HepG2 (cell line): ENCODE results near the gene ASTN2. TPM values are rescaled to one million over a fixed set of nuclear protein-coding genes. Genes with fewer than 3 reads are reported as not detected.

Experiments
- ATAC-seq: fragments of 200-7000 bp; cut with Tn5 transposase; 3 replicates; pipeline ENCODE4 v1.9.1; 2020; ENCODE audit warnings: mild to moderate bottlenecking, moderate library complexity
- BruUV-seq: library from RNA; stranded (reverse); fragments of 400-500 nt; replicated peaks from 2 replicates; lab custom pipeline; 2021; lab: Mats Ljungman, UMichigan
- CTCF ChIA-PET: fragments of 300-600 bp; formaldehyde crosslinking; extraction: SDS; loops from one replicate; lab custom pipeline; 2021; ENCODE audit warnings: low total read pairs, inconsistent platforms, low intra/inter-chr PET ratio; lab: Yijun Ruan, JAX
- POLR2A ChIA-PET: fragments of 350-600 bp; sonication (Branson Sonifier 250); formaldehyde crosslinking; loops from one replicate; lab custom pipeline; 2020; ENCODE audit warnings: antibody characterized with exemption, inconsistent platforms; lab: Yijun Ruan, JAX
- DNase-seq: peaks from one replicate; pipeline ENCODE4 v3.0.0-alpha.2; 2015; ENCODE audit warnings: low spot score
- FAIRE-seq: peaks from 3 replicates; lab custom pipeline; 2011; peaks lifted over from hg19 to GRCh38; lab: Jason Lieb, UNC
- H2AFZ ChIP-seq: one replicate; pipeline ENCODE4 v1.6.1; 2011; ENCODE audit warnings: low read length, inconsistent platforms
- H3K27ac ChIP-seq: fragments of 300-600 bp; 3 replicates; pipeline ENCODE4 v1.8.0; 2011; ENCODE audit warnings: mixed run types, mild to moderate bottlenecking, mixed read lengths, low read length, inconsistent platforms; ENCODE audit not compliant: insufficient read depth; ENCODE audit errors: extremely low read length
- H3K27me3 ChIP-seq, 2 experiments: fragments of 200-600 bp in 1 of 2; 2 replicates in 1 of 2; 3 replicates in 1 of 2; pipeline versions ENCODE4 v1.6.0 to v1.8.0; 2011; ENCODE audit warnings: low read length in 2 of 2, mild to moderate bottlenecking in 2 of 2, moderate library complexity in 2 of 2, inconsistent platforms in 1 of 2; ENCODE audit not compliant: insufficient read depth in 2 of 2, control insufficient read depth in 1 of 2
- H3K36me3 ChIP-seq, 2 experiments: fragments of 200-600 bp in 1 of 2; replicated peaks in 1 of 2; 2 replicates in 1 of 2; 3 replicates in 1 of 2; pipeline versions ENCODE4 v1.5.1 to v1.8.0; 2011; ENCODE audit warnings: low read length in 2 of 2, inconsistent platforms in 1 of 2; ENCODE audit not compliant: insufficient read depth in 2 of 2, control insufficient read depth in 1 of 2
- H3K4me1 ChIP-seq: 2 replicates; pipeline ENCODE4 v1.5.1; 2012; ENCODE audit warnings: low read length, inconsistent platforms; ENCODE audit not compliant: insufficient read depth
- H3K4me2 ChIP-seq: 2 replicates; pipeline ENCODE4 v1.6.0; 2011; ENCODE audit warnings: low read depth, low read length, inconsistent platforms
- H3K4me3 ChIP-seq, 3 experiments: fragments of 200-600 bp in 1 of 3; sonication (generic), shearing (Covaris generic) in 1 of 3; replicated peaks in 1 of 3; 2 replicates each; pipeline ENCODE4 v1.5.1; 2011 to 2016; ENCODE audit warnings: low read length in 3 of 3, inconsistent platforms in 2 of 3, low read depth in 2 of 3, mild to moderate bottlenecking in 2 of 3, control low read depth in 1 of 3, mixed read lengths in 1 of 3; ENCODE audit not compliant: insufficient read depth in 1 of 3
- H3K79me2 ChIP-seq: one replicate; pipeline ENCODE4 v1.6.1; 2011; ENCODE audit warnings: low read length, inconsistent platforms; ENCODE audit not compliant: insufficient read depth
- H3K9ac ChIP-seq: 2 replicates; pipeline ENCODE4 v1.6.0; 2011; ENCODE audit warnings: mild to moderate bottlenecking, low read depth, low read length, inconsistent platforms; ENCODE audit not compliant: insufficient read depth
- H3K9me3 ChIP-seq: 2 replicates; pipeline ENCODE4 v1.5.1; 2012; ENCODE audit warnings: mild to moderate bottlenecking, low read length
- H4K20me1 ChIP-seq: 2 replicates; pipeline ENCODE4 v1.6.0; 2011; ENCODE audit warnings: inconsistent platforms, mild to moderate bottlenecking, low read length, moderate library complexity; ENCODE audit not compliant: insufficient read depth
- HNF1A ChIP-seq, 2 experiments: sonication (generic) in 1 of 2; formaldehyde crosslinking in 1 of 2; IDR thresholded peaks; 2 replicates each; pipeline versions ENCODE4 v1.4.0 to v1.6.1; 2016 to 2020; ENCODE audit warnings: borderline replicate concordance in 1 of 2, low read depth in 1 of 2, mild to moderate bottlenecking in 1 of 2, missing genetic modification reagents in 1 of 2
- KMT2A ChIP-seq: sonication (generic); formaldehyde crosslinking; IDR thresholded peaks from 2 replicates; pipeline ENCODE4 v1.4.0; 2020; ENCODE audit warnings: missing genetic modification reagents
- NBN ChIP-seq: fragments of 450-650 bp; conservative IDR thresholded peaks from 2 replicates; pipeline ENCODE4 v1.6.1; 2017
- RERE ChIP-seq: IDR thresholded peaks from 2 replicates; pipeline ENCODE4 v1.6.1; 2016; ENCODE audit warnings: low read depth, missing genetic modification reagents, missing compliant biosample characterization
- SNAI1 ChIP-seq: sonication (generic); formaldehyde crosslinking; IDR thresholded peaks from 2 replicates; pipeline ENCODE4 v1.5.0; 2020; ENCODE audit warnings: mild to moderate bottlenecking, missing genetic modification reagents, borderline replicate concordance
- ZFP36 ChIP-seq: fragments of 150-350 bp; IDR thresholded peaks from 2 replicates; pipeline ENCODE4 v1.6.1; 2018; ENCODE audit warnings: borderline replicate concordance, low read length, low read depth; ENCODE audit not compliant: partially characterized antibody
- ZNF235 ChIP-seq: sonication (generic); formaldehyde crosslinking; IDR thresholded peaks from 2 replicates; pipeline ENCODE4 v1.8.1; 2023; ENCODE audit warnings: mild to moderate bottlenecking, missing genetic modification reagents, borderline replicate concordance
- ZNF609 ChIP-seq: sonication (generic); formaldehyde crosslinking; IDR thresholded peaks from 2 replicates; pipeline ENCODE4 v1.4.0; 2020; ENCODE audit warnings: mild to moderate bottlenecking, missing genetic modification reagents, borderline replicate concordance
- in situ Hi-C: cut with HindIII; loops from 2 replicates; pipeline ENCODE4 v1.10.0; 2017; ENCODE audit warnings: low pct_unique_long_range_greater_than_20kb; ENCODE audit not compliant: extremely low pct_ligation_motif_present
- intact Hi-C: fragments of 100-400 bp; cut with micrococcal nuclease; formaldehyde crosslinking; loops from one replicate; pipeline ENCODE4 v1.10.0; 2022; ENCODE audit not compliant: unreplicated experiment
- polyA plus RNA-seq, 8 experiments: library from polyadenylated mRNA; depleted of rRNA in 3 of 8; stranded (reverse) in 7 of 8; unstranded in 1 of 8; fragments of >200 nt; fragmentation: Illumina TruSeq in 4 of 8; extraction: Trizol in 4 of 8; gene quantifications; 2 replicates each; pipeline versions ENCODE4 v1.2.1 to v1.2.3, GENCODE V29; 2011 to 2016; ENCODE audit warnings: low read depth in 4 of 8, missing spikeins in 1 of 8, mixed read lengths in 1 of 8; ENCODE audit not compliant: insufficient read depth in 1 of 8
- total RNA-seq, 5 experiments: library from RNA; depleted of rRNA; stranded (reverse); fragments of >200 nt; fragmentation: Illumina TruSeq; extraction: Trizol; gene quantifications; 2 replicates each; pipeline ENCODE4 v1.2.3, GENCODE V29; 2016; ENCODE audit warnings: low read depth in 1 of 5

Gene ASTN2
- total and polyA plus RNA-seq, 2 of the 13 experiments (the other 11 are each of a cell fraction or from before 2014, with no cell fraction given), result 5.2 to 13.5 TPM

- no peak for TF ChIP-seq ZNF609
- TF ChIP-seq NBN, result no peak
Observed at GRCh38 chr9:116585896-116586295, 829.0 kb downstream of the ASTN2 start (continued).

- Histone ChIP-seq H3K9ac (no peak overlapping the region), H3K27me3 (no peaks in the 10 kb centered on the region), H2AFZ (no peak overlapping the region), H4K20me1 (no peaks in the 10 kb centered on the region), H3K36me3 (no peaks in the 10 kb centered on the region), H3K4me2 (no peak overlapping the region), H3K4me1 (peaks cover 6% of the 10 kb centered on the region; the same call in 1 of the 2 replicates), H3K27ac (no peak overlapping the region), H3K4me3 (no peak overlapping the region), H3K79me2 (no peaks in the 10 kb centered on the region), H3K9me3 (peaks cover 7% of the 10 kb centered on the region)
- POLR2A ChIA-PET, result no interaction called here
- BruUV-seq, result no TSS peak
- in situ Hi-C loops, result no loop called here
- ATAC-seq, result no peak
- DNase-seq, result no peak
- no peak for FAIRE-seq
- intact Hi-C loops, result no loop called here
- CTCF ChIA-PET, result interaction anchor here (1.1 kb wide), 1 partner anchor 73 kb away, joined by 3 read pairs; no protein-coding TSS in a partner anchor
- TF ChIP-seq KMT2A (CRISPR knock-in tag) (no peak), ZFP36 (no peak), ZNF235 (CRISPR knock-in tag) (no peak), RERE (CRISPR knock-in tag) (no peak), SNAI1 (CRISPR knock-in tag) (no peak), HNF1A (IDR thresholded peaks at IDR 0.05; ENCODE audit: low read depth) (no peak), HNF1A (CRISPR knock-in tag; IDR thresholded peaks at IDR 0.05; ENCODE audit: borderline replicate concordance) (no peak)
Observed at GRCh38 chr9:116585204-116585603, 829.7 kb downstream of the ASTN2 start.
